CD4-positive, alpha-beta T cell treated with Interleukin-17A for 4 hours (primary cell): ENCODE measurements around the gene SHFL.

ENCODE experiments used
- DNase-seq: peaks from one replicate; pipeline ENCODE4 v3.0.0-alpha.2; 2020; ENCODE audit warnings: mixed read lengths

SHFL gene

DNA sequence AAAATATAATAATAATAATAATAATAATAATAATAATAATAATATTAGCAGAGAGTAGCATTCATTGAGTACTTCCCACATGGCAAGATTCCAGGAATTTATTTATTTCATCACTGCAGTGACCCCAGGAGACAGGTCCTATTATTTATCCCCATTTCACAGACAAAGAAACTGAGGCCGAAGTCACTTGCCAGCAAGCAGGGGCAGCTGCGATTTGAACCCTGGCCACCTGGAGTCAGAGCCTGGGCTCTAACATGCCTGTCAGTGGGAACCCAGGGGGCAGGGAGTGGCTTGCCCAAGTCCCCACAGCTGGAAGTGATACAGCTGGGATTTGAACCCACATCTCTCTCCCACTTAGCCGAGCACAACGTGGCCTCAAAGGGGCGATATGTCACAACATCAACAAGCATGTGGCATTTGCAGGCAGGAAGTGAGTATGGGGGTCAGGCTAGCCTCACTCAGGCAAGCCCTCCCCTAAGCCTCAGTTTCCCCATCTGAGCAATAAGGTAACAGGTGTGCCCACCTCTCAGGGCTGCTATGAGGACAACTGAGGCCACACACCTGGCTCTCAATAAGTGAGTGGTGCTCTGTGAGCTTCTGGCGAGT lies 2.9 kb downstream of the SHFL start:
- no peak for DNase-seq

DNA sequence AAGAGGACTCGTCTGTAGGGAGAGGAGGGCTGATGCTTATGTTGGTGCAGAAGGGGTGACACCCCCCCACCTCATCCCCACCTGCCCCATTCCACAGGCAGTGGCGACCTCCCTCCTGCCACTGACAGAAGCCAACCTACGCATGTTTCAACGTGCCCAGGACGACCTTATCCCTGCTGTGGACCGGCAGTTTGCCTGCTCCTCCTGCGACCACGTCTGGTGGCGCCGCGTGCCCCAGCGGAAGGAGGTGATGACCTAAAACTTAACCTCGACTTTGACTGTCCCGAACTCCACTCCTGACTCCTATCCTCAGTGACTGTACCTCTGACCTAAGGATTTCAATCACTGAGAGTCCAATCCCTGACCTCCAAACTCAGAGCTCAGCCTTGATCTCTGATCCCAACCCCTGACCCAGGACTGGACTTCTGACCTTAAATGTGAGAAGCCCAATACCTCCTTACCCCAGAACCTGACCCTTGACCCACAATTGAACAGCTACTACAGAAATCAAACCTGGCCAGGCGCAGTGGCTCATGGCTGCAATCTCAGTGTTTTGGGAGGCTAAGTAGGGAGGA lies 3.8 kb downstream of the SHFL start:
- no peak for DNase-seq

DNA sequence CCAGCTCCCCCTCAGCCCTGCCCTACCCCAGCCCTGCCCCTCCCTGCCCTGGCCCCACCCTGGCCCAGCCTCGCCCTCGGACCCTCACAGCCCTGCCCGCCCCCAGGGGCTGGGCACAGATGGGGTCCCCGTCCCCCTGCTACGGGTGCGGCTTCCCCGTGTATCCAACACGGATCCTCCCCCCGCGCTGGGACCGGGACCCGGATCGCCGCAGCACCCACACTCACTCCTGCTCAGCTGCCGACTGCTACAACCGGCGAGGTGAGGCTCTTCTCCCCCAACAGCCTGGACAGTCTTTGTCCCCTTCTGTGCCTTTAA lies 5.2 kb downstream of the SHFL start:
- no peak for DNase-seq

DNA sequence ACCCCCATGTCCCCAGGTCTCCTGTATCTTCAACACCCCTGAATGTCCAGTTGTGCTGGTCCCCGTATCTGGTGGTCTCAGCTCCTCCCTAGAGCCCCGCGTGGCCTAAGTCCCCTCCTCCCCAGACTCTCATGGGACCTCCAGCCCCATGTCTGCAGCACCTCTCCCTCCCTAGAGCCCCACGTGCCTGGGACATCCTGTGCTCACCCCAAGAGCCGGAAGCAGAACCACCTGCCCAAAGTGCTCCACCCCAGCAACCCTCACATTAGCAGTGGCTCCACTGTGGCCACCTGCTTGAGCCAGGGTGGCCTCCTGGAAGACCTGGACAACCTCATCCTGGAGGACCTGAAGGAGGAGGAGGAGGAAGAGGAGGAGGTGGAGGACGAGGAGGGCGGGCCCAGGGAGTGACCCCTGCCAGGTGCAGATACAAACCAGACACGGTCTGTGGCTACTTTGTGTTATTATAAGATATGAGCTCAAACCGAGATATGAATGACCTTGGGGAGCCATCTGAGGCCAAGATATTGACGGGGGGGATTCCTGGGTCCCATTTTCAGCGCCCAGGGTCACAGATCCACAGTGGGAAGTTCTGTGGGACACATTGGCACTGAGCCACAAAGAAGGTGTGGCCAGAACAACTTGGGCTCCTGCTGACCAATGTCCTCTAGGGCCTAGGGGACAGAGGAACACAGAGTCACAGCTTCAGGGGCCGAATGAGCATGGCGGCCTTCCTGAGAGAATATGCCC lies 6.0 kb downstream of the SHFL start:
- DNase-seq: no peak

DNA sequence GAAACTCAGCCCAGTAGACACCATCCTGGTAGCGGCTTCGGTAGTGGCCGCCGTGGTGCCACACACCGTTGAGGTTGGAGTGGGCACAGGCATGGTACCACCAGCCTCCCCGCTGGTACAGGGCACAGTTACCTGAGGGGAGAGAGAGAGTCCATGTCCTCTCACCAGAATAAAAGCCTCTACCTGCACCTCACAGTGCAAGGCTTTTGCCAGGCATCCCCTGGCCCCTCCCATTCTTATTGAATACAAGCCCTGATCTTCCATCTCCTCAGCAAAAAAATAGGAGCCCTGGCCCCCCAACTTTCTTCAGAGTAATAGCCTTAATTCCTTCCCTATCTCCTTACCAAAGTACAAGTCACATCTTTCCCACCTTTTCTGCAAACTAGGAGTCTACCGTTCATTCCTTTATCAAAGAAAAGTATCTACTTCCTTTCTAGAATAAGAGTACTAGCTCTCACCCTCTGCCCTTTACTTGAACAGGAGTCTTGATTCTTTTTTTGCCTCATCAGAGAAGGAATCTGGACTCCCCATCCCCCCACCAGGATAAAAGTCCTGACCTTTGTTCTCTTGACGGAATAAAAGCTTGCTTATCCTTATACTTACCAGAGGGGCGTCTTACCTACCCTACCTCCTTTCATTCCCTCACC lies 6.7 kb downstream of the SHFL start:
- no peak for DNase-seq

DNA sequence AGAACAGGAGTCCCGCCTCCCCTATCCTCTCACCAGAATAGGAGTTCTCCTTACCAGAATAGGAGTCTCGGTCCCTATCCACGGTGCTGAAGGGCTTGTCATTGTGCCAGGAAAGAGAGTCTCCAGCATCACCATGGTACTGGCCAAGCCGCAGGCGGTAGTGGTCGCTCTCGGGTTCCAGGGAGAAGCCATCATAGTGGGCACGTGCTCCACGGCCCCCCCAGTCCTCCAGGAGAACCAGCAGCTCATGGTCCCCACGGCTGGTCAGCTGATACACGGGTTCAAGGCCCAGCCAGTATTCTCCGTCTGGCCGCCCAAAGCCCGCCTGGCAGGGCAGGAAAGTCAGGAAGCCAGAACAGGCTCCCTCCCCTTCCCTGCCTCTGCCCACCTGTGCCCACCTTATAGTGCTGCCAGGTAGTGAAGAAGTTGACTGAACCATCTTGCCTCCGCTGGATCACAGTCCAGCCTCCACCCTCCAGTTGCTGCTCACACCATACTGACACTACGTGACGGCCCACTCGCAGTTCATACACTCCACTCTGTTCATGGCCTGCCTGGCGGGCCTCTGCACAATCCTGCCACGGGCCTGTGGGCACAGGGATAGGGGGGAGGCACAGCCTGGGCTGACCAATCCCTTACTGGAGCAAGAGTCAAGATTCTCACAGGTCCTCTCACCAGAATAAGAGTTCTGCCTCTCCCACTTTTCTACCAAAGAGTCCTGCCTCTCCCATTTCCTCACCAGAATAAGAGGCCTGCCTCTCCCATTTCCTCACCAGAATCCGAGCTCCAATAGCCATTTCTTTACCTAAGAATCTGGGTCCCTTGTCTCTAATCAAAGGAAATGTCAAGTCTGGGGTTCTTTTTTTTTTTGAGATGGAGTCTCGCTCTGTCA lies 7.4 kb downstream of the SHFL start:
- DNase-seq: no peak

DNA sequence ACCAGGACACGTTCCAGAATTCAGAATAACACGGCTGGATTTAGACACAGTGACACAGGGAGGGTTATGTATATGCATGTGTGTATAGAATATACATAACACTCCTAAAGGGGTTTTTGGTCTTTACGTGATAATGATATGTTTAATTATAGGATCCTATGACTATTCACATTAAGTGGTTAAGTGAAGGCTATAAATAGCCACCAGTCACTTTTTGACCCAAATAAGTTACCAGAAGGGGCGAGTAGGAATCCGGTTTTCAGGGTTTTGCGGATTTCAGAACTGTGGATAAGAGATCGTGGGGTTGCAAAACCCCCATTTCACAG lies 9.5 kb downstream of the SHFL start:
- DNase-seq: no peak

DNA sequence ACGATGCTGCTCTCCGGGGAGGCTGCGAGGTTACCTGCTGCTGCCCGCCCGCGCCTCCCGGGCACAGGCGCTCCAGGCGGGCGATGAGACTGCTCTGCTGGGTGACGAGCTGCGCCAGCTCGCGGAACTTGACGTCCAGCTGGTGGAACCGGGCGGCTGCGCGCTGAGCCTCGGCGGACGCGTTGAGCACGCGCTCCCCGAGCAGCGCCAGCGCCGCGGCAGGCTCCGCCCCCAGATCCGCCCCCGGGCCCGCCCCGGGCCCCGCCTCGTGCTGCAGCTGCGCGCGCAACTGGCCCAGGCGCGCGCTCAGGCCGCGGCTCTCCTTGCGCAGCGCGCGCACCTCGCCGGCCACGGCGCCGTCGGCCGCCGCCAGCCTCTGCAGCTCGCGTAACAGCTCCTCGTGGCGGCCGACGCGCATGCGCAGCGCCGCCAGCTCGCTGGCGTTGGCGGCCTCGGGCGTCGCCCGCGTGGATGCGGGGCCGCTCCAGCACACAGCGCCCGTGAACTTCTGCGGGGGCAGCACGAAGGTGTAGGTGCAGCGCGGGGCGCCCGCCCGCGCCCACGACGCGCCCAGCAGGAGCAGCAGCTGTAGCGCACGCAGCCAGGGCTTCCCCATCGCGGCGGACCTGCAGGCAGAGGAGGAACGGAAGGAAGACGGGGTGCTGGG lies 10.0 kb downstream of the SHFL start:
- peak; percentile 90 for DNase-seq

DNA sequence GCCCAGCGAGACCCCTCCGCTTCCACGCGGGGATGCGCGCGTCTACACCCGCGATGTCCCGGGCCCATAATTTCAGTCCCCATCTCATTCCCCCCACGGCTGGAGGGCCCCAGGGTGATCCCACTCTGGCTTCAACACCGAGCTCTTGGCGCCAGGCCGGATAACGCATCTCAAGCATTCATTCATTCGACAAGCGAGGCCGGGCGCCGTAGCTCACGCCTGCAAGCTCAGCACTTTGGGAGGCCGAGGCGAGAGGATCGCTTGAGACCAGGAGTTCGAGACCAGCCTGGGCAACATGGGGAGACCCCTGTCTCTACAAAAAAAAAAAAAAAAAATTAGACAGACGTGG lies 10.5 kb downstream of the SHFL start:
- no peak for DNase-seq

DNA sequence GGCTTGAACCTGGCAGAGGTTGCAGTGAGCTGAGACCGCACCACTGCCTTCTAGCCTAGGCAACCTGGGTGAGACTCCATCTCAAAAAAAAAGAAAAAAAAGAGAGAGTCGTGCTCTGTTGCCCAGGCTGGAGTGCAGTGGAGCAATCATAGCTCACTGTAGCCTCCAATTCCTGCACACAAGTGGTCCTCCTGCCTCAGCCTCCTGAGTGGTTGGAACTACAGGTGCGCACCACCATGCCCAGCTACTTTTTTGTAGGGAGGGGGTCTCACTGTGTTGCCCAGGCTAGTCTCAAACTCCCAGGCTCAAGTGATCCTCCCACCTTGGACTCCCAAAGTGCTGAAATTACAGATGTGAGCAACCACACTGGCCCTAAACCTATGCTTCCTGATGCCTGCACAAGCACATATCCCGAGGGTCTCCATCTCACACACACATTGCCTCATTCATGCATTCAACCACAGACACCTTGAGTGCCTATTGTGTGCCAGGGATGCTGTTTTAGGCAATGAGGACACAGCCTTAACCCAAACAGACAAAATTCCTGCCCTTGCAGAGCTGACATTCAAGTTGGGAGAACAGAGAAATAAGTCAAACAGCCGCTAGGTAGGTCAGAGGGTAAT lies 14.2 kb downstream of the SHFL start:
- DNase-seq: no peak

DNA sequence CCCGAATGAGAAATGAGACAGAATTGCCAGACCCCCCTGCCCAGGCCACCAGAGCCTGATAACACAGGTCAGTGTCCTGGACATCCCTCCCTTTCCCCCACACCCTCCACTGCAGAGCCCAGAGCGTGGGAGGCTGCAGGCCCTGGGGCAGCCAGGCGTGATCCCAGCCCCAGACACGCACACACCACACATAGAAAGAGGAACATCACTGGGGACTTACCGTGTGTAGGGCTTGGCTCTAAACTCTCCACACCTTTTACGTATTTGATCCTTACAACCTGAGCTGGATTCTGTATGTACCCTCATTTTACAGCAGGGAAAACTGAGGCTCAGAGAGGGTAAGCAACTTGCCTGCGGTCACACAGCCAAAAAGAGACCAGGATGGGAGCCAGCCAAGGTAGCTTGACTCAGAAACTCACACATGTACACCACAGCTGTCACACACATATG lies 16.7 kb downstream of the SHFL start:
- DNase-seq: no peak

DNA sequence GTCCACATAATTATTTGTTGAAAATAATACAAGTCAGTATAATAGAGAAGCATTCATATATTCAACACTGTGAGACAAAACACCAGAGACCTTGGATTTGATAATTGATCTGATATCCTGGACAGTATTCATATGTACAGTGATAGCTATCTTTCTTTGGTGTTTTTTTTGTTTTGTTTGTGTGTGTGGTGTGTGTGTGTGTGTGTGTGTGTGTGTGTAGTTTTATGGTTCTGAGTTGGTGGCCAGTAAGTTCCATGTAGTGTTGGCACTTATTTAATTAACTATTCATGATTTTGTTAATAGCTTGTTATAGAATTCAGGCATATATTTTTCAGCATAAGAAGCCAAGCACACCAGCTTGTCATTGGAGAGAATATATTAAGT lies 18.0 kb downstream of the SHFL start:
- DNase-seq: no peak

DNA sequence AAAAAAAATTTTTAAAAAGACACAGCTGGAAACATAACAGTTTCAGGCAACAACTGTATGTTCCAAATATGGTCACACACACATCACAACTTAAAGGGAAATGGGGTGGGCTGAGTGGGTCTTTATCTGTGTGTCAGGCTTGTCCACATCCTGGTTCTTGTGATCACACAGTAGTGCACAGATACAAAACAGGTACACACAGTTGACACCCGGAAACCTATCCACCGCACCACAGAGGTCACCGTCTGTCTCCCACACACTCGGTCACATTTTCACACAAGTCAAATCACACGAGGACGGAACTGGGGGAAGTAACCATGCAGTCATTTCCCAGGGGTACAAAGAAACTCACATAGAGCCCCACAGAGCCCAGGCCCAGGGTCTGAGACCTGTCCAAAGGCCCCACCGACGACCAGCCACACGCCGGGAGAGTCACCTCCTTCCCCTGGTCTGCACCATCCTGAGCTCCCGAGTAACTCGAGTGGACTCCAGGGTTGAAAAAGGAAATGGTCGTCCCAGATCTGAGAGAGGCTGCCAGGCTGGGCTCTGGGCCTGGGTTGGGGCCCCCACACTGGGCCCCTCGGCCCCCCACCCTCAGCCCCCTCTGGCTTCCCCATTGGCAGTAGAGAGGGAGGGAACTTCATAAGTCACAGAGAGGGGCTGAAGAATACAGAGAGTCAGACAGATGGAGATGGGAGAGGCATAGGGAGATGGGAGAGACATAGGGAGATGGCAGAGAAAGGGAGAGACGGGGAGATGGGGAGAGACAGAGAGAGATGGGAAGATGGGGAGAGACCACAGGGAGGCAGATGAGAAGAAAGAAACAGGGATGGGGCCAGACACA lies 18.8 kb downstream of the SHFL start:
- DNase-seq: peak; percentile 82

DNA sequence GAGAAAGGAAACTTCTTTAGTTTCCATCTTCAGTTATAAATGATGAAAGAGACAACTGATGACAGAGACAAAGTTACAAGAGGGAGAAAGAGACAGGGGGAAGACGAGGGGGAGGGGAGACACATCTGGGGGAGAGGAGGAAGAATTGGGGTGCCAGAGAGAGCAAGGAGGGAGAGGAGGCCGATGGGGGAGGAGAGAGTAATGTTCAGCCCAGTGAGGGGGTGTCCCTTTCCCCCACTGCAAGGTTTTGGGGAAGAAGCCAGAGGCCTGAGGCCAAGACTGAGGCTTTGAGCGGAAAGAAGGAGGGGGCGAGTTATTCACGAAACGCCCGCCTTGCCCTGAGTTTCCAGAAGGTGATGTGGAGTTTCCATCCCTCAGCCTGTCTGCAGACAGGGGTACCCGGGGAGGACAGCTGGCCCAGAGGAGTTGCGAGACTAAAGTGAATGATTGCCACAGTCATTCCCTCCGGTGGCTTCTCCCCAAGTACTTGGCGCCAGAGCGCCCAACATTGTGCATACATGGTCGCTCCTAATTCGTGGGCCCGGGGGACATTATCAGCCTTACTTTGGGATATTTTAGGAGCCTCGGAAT lies 19.5 kb downstream of the SHFL start:
- DNase-seq: peak; percentile 49

DNA sequence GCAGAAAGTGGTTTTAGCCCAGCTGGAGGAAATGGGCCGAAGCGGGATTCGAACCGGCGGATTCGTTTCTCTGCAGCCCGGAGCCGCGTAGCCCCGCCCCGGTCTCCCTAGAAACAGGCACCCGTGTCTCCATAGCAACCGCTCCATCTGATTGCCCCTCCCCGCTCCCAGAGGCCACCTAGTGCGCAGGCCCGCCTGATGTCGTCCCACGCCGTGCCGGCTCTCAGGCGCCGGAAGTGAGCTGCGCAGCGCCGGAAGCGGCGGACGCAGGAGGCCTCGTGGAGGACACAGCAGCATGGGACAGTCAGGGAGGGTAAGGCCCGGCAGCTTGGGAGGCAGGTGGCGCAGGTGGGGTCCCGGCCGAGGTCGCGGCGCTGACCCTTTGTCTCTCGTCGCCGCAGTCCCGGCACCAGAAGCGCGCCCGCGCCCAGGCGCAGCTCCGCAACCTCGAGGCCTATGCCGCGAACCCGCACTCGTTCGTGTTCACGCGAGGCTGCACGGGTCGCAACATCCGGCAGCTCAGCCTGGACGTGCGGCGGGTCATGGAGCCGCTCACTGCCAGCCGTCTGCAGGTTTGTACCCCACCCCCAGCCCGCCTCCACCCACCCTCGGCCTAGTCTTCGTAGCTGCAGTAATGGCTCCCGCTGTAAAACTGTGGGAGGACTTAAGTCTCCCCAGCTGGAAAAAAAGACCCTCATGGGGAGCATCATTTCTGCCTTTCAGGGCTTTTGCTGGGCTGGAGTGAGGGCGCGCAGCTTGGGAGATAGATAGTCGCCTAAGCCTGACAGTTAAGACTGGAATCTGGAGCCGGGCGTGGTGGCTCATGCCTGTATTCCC lies 20.2 kb downstream of the SHFL start, which contains the start of gene PPAN:
TSS of gene PPAN (plus strand) at position 263 of the 837 bp plus-strand sequence. CDS start at position 296, 33 bp downstream.
- peak; percentile 98 for DNase-seq

DNA sequence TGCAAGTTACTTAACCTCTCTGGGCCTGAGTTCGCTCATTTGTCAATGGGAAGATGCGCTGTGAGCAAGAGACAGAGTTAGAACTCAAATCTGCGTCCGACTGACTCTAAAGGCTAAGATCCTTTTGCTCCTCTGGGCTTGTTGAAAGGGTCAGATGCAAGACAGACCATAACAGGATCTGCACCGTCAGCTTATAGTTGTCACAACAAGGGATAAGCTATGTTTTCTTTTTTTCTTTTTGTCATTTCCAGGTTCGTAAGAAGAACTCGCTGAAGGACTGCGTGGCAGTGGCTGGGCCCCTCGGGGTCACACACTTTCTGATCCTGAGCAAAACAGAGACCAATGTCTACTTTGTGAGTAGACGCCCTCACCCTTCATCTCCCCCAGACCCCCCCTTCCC lies 21.1 kb downstream of the SHFL start:
- DNase-seq: no peak

DNA sequence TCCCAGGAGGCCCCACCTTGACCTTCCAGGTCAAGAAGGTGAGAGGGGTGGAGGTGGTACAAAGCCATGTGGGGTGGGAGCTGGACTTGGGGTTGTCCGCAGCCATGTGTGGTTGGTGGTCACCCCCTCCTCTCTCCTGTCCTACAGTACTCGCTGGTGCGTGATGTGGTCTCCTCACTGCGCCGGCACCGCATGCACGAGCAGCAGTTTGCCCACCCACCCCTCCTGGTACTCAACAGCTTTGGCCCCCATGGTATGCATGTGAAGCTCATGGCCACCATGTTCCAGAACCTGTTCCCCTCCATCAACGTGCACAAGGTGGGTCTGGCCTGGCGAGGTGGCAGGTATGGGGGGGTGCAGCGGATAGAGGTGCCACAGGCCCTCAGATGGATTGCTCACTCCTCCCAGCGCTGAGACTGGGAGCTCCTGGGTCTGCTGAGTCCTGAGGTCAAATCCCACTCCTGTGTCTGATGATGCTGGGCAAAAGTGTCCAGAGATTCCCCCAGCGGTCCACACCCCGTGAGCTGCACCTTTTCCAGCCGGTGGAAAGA lies 21.8 kb downstream of the SHFL start:
- no peak for DNase-seq

DNA sequence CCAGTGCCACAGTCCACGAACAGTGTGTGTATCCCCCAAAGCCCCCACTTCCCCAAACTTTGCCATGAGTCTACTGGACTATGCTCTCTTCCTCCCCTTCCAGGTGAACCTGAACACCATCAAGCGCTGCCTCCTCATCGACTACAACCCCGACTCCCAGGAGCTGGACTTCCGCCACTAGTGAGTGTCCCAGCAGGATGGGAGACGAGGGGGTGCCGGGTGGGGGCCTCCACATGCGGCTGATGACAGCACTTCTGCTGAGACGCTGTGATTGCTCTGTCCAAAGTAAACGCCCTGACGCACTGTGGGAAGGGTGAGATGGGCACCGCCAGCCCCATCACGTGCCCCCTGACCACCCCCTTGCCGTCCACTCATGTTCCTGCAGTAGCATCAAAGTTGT lies 23.4 kb downstream of the SHFL start:
- no peak for DNase-seq
